HG03066 (cell line): ENCODE measurements around the gene MLEC.
A peak's percentile ranks its signal among the peaks of the same experiment; 100 is the strongest.
"Not testable (repeated sequence)": the region's sequence is repeated elsewhere in the genome, so short reads cannot be mapped to it uniquely, and the experiment has no call there.

Experiments
- ATAC-seq: cut with Tn5 transposase; IDR thresholded peaks from one replicate; pipeline ENCODE4 v1.9.1; 2021; ENCODE audit warnings: low read depth; ENCODE audit not compliant: unreplicated experiment

MLEC gene

DNA sequence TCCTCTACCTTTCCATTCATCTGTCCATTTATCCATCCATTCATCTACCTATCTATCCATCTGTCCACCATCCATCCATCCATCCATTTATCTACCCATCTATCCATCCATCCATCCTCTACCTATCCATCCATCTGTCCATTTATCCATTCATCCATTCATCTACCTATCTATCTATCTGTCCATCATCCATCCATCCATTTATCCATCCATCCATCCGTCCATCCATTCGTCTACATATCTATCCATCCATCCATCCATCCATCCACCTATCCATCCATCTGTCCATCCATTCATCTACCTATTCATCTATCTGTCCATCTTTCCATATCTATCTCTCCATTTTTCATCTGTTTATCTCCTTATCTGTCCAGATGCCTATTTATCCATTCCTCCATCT is 25.5 kb upstream of the MLEC start:
- ATAC-seq, result no peak

GRCh38 chr12:120662879-120663278 is 24.1 kb upstream of the MLEC start:
- ATAC-seq, result no peak

DNA sequence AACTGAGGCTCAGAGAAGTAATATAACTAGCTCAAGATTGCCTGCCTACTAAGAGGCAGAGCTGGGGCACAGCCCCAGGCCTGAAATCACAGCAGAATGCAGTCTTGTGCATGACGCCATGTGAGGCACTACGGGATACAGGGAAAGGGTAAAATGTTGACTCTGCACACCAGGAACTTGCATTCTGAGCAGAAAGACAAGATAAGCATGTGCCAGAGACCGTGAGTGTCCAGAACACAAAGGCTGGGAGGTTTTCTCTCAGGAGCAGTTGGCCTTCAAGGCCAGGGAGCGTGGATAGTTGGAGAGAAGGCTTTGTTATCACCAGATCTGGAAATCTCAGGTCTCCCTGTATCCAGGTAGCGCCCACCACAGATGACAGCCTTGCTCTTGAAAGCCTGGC is 23.2 kb upstream of the MLEC start:
- no peak for ATAC-seq

GRCh38 chr12:120666571-120667390 is 20.2 kb upstream of the MLEC start:
- ATAC-seq, result no peak

DNA sequence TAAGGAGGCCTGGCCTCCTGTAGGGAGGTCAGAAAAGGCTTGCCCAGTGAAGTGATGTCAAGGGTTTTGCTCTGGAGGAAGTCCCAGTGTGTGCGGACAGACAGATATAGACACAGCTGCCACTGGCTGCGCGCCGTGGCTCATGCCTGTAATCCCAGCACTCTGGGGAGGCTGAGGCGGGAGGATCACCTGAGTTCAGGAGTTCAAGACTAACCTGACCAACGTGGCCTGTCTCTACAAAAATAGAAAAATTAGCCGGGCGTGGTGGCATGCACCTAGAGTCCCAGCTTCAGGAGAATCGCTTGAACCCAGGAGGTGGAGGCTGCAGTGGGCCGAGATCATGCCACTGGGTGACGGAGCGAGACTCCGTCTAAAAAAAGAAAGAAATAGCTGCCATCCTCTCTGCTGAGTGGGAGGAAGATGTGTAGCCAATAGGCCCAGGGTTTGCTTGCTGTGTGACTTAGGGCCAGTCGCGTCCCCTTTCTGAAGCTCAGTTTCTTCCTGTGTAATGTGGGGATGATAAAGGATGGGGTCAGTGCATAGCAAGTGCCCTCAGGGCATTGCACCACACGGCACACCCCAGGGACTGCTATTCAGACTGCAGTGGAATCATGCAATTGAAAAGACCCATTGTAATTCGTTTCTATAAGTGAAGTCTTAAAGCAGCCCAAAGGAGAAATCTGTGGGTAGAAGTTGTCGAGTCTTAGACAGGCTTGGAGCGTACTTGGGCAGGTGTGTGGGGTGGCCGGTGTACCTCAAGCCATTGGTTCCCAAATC is 18.7 kb upstream of the MLEC start:
- no peak for ATAC-seq

DNA sequence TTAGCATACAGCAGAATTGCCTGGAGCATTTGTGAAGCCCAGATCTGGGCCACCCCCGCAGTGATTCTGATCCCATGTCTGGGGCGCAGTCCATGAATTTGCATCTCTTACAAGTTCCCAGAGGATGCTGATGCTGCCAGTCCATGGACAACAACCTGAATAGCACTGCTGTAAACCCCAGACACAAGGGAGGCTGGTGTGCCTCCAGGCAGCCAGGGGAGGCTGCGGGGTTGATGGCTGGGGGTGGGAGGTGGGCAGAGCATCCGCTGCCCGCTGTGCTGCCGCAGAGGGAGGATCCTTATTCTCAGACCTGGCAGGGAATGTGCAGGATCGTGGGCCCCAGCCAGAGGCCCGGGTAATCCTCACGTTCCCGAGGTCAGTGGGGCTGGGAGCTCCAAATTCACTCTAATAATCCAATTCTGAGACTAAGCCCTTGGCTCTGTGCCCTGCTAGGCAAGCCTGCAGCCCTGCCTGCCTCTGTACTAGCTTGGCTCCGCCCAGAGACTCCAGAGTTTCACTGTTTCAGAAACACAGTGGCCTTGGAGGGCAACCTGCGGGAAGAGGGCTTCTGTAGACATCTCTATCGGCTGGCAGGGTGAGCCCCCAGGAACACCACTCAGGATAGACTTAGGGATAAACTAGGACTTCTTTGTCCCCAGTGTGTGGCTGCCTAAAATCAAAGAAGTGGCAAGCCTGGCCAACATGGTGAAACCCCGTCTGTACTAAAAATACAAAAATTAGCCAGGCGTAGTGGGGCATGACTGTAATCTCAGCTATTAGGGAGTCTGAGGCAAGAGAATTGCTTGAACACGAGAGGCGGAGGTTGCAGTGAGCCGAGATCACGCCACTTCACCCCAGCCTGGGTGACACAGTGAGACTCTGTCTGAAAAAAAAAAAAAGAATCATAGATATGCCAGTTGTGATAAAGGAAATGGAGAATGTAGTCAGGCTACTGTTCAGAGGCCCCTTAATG is 17.8 kb upstream of the MLEC start:
- ATAC-seq, result peak; percentile 54

GRCh38 chr12:120670237-120670636 is 16.7 kb upstream of the MLEC start:
- ATAC-seq, result not testable (repeated sequence)

- ATAC-seq, result no peak
Observed at GRCh38 chr12:120670667-120671066, 16.3 kb upstream of the MLEC start.

DNA sequence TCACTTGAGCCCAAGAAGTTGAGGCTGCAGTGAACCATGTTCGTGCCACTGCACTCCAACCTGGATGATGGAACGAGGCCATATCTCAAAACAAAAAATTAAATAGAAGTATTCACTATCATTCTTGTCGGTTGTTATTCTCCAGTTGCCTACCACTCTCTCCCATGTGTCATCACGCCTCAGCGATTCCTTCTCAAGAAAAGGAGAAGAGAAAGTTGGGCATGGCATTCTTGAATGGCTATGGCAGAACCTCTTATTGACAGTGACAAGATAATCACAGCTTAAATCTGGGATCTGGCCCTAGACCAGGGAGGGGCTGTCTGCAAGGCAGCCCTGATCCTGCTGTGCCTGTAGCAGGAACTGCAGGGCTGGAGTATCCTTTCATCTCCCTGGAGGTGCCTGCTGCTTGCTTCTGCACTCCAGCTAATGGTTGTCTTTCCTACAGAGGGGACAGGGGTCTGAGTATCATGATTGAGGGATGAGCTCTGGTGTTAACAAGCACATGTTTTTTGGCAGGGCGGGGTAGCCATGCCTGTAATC is 12.8 kb upstream of the MLEC start:
- no peak for ATAC-seq

DNA sequence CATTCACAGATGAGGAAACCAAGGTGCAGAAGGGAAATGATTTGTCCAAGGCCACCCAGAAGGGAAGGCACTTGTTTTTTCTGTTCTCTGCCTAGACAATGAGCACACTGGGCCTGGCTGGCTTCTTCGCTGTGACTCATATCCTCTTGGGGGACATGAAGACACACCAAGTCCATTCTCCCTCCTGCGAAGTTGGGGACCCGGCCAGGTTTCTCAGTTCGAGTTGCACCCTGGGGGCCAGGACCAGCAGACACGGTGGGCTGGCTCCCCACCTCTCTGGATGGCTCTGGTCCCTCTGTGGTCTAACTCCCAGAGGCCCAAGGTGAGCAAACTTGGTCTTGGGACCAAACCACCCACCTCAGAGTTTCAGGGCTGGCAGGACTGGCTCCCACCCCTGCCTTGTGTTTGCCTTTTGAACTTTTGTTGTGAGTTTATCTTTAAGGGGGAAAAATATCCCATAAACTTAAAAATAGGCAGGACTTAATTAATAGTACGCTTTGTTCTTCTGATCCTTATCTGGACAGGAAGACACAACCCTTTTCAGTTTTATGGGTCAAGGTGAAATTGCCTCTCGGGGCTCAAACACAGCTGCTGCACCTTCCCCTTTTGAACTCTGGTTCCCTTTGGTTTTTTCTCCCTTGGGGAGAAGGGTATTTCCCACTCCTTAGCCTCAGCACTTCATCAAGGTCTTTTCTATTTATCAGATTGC is 9.0 kb upstream of the MLEC start:
- peak; percentile 50 for ATAC-seq

- peak; percentile 3 for ATAC-seq
Observed at GRCh38 chr12:120678572-120678971, 8.4 kb upstream of the MLEC start.

DNA sequence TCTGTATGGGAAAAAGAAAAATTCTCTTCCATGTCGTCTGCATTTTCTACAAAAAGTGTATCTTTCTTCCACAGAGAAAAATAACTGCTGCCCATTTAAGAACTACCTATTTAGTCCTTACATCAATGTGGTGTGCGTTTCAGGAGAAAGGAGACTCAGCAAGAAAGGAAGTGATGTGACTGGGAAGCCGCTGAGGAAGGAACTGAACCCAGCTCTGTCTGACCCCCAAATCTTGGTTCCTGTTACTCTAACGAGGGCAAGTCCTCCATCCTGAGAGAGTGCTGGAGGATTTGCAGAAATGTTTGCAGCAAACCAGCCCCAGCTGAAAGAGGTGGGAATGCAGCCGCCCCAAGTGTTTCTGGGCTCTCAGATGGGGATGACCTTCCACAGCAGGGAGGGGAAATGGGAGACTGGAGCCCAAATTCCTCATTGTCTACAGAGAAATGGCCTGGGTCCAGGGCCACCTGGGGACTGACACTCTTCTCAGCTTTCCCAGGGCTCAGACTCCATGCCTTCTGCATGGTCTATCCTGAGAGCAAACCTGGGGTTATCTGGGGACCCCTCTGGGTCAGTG is 6.7 kb upstream of the MLEC start:
- ATAC-seq, result no peak

DNA sequence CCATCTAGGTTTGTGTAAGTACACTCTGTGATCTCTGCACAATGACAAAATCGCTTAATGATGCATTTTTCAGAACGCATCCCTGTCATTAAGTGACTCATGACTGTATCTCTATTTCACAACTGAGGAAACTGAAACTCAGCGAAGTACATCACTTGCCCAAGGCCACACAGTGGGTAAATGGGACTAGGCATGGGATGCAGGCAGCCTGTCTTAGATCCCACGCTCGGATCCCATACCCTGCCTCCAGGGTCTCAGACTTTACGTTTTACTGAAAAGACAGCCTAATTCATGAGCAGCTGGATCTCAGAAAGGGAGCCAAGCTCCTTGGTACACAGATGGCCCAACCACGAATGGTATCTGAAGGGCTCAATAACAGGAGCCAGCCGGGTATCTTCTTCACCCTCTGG is 2.4 kb upstream of the MLEC start:
- no peak for ATAC-seq

DNA sequence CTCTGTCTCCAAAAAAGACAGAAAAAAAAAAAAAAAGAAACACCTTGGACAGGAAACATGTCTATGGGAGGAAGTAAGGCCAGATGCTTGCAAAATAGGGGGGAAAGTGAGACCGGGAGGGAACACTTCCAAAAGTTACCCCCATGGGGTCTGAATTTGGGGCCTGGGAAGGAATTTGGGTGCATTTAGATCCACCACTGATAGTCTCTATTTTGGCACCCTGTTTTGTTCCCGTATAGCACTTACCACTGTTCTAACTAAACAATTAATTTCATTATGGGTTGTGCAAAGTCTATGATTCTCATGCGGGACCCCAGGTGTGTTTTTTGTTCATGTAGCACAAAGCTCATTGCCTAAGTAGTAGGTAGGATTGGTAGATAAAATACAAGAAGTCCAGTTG is 1.4 kb upstream of the MLEC start:
- ATAC-seq, result no peak

- ATAC-seq, result peak; percentile 61
Observed at GRCh38 chr12:120686151-120686689, 729 bp upstream of the MLEC start.

- no peak for ATAC-seq
Observed at GRCh38 chr12:120687578-120688289, 785 bp downstream of the MLEC start.

DNA sequence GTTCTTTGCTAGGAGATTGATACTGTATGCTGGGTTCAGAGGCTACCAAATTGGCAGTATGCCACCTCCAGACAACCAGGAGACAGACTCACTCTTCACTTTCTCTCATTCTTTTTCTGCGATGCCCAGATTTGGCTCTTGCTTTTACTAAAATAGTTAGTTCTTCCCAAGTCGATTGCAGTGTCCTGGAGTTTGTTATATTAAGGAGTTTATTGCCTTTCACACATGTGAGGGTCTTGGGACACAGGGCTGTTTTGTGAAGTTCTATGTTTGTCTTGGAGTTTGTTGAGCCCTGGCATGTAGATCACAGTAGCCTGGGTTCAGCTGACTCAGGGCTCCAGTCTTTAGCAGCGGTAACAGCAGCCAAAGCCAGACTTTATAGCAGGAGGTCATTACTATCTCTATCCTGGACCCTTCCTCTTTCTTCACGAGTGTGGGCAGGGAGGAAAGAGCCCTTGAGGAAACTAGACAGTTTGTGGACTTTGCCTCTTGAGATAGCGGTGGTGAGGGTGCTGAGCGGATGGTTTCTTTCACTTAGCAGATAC is 1.6 kb downstream of the MLEC start:
- no peak for ATAC-seq

DNA sequence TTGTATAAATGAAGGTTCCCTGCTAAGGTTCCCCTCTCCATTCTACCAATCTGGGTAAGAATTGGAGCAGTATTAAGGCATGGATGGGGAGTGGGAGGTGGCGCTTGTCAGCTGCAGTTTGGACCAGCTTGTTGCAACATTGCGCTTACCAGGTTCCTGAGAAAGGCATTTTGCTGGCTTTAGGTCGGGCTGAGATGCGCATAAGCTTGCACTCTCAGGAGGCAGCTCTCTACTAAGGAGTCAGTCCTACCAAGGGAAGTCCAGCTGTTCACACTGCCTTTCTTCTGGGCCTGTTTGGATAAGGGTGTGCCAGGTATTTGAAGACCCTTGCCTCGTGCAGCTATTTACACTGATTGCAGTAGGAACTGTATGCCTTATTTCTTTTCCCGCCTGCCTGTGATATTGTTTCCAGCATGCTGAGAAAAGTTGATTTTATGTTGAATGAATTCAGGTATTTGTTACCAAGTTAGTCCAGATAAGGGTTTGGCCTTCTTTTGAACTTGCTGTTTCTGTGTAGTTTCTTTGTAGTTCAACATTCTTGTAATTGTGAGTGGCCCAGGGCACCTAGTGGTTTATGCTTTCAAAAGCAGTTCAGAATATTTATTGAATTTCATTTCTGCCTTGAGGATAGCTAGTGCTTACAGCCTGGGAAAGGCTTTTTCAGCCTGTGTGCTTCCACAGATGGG is 2.6 kb downstream of the MLEC start:
- ATAC-seq, result no peak
